Lower leg skin (tissue), 4 donors: Measurements from ENCODE around the gene TSPAN32. TPM values are rescaled to one million over a fixed set of nuclear protein-coding genes. Genes with fewer than 3 reads are reported as not detected.
A peak's percentile ranks its signal among the peaks of the same experiment; 100 is the strongest.

Source experiments
- DNase-seq, 2 donors: peaks; one replicate each; pipeline ENCODE4 v3.0.0-alpha.2; 2019; ENCODE audit warnings: low spot score in 2 of 2
- H3K4me3 ChIP-seq: fragments of 200-600 bp; sonication (generic); 2 replicates; pipeline ENCODE4 v1.5.1; 2017; ENCODE audit warnings: mild to moderate bottlenecking, low read depth; ENCODE audit not compliant: poor library complexity, severe bottlenecking
- POLR2A ChIP-seq, 2 donors: fragments of 450-650 bp; IDR thresholded peaks; one replicate each; pipeline ENCODE4 v1.6.1; 2016 to 2017; ENCODE audit warnings: antibody characterized with exemption in 2 of 2, mild to moderate bottlenecking in 1 of 2, moderate library complexity in 1 of 2
- WGBS, 2 donors: methylation state at CpG; one replicate each; pipeline ENCODE4 v1.1.5; 2018; 5-methylcytosine and 5-hydroxymethylcytosine counted together
- intact Hi-C: fragments of 100-400 bp; cut with DNase I; formaldehyde crosslinking; loops from one replicate; pipeline ENCODE4 v1.15.0; 2023; ENCODE audit warnings: low total_unique reads
- total RNA-seq, 4 donors: library from RNA; depleted of rRNA; stranded (reverse); fragments of >200 nt; gene quantifications; one replicate each; pipeline ENCODE4 v1.1.0, GENCODE V29; 2016
- TF ChIP-seq, protein P1 (sequence below), 3 donors: fragments of 450-650 bp; IDR thresholded peaks; one replicate each; pipeline ENCODE4 v1.5.1; 2016; ENCODE audit warnings: antibody characterized with exemption in 3 of 3, mild to moderate bottlenecking in 3 of 3, moderate library complexity in 2 of 3

TSPAN32 gene
- total RNA-seq, 4 donors from 2014 or later, result 0.30 to 2.4 (median 1.5) TPM

DNA sequence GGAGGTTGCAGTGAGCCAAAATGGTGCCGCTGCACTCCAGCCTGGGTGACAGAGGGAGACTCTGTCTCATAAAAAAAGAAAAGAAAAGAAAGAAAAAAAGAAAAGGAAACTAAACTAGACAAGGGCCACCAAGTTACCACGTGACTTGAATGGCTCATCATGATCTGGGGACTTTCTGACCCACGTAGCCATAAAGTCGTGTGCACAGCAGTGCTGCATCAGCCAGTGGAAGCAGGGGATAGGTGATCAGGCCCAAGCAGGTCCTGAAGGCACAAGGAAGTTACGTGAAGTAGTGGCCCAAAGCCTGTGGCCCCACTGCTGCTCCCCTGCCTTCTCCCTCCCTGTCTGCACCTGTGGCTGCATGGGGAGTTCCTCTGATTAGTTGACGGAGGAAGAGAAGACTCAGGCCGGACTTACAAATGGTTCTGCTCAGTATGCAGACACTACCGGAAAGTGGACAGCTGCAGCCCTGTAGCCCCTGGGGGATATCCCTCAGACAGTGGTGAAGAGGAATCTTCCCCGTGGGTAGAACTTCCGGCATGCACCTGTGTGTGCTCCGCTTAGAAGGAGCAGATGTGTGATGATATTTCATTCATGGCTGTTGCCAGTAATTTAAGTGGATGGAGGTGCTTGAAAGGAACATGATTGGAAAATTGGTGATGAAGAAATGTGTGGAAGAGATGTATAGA lies 57.1 kb downstream of the TSPAN32 start:
- DNase-seq, result no peak
- TF ChIP-seq POLR2A (IDR thresholded peaks at IDR 0.05), result no peak
- TF ChIP-seq, protein P1, sequence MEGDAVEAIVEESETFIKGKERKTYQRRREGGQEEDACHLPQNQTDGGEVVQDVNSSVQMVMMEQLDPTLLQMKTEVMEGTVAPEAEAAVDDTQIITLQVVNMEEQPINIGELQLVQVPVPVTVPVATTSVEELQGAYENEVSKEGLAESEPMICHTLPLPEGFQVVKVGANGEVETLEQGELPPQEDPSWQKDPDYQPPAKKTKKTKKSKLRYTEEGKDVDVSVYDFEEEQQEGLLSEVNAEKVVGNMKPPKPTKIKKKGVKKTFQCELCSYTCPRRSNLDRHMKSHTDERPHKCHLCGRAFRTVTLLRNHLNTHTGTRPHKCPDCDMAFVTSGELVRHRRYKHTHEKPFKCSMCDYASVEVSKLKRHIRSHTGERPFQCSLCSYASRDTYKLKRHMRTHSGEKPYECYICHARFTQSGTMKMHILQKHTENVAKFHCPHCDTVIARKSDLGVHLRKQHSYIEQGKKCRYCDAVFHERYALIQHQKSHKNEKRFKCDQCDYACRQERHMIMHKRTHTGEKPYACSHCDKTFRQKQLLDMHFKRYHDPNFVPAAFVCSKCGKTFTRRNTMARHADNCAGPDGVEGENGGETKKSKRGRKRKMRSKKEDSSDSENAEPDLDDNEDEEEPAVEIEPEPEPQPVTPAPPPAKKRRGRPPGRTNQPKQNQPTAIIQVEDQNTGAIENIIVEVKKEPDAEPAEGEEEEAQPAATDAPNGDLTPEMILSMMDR (IDR thresholded peaks at IDR 0.05), result no peak
- no peak overlapping the region for H3K4me3 ChIP-seq
- intact Hi-C loops, result no loop called here
- WGBS, 2 donors, result 91% methylated on average over 11 of the region's 11 CpGs

DNA sequence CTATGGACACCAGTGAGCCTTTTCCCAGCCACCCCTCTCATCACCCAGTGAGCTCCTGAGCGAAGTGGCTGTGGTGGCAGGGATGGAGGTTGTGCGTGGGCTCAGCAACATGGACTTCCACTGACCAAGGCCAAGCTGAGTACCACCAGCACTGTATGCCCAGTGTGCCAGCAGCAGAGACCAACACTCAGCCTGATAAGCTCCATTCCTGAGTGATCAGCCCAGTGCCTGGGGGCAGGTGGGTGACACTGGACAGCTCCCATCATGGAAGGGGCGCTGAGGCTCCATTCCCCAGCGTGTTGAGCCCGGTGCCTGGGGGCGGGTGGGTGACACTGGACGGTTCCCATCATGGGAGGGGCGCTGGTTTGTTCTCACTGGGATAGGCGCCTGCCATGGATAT lies 57.7 kb downstream of the TSPAN32 start:
- TF ChIP-seq POLR2A (IDR thresholded peaks at IDR 0.05), result no peak
- TF ChIP-seq, protein P1 (IDR thresholded peaks at IDR 0.05), result no peak
- WGBS, 2 donors, result 91 to 92% methylated on average over 9 of the region's 9 CpGs
- intact Hi-C loops, result no loop called here
- no peak overlapping the region for H3K4me3 ChIP-seq
- peak in 1 of 2 donors; percentile 67 for DNase-seq

DNA sequence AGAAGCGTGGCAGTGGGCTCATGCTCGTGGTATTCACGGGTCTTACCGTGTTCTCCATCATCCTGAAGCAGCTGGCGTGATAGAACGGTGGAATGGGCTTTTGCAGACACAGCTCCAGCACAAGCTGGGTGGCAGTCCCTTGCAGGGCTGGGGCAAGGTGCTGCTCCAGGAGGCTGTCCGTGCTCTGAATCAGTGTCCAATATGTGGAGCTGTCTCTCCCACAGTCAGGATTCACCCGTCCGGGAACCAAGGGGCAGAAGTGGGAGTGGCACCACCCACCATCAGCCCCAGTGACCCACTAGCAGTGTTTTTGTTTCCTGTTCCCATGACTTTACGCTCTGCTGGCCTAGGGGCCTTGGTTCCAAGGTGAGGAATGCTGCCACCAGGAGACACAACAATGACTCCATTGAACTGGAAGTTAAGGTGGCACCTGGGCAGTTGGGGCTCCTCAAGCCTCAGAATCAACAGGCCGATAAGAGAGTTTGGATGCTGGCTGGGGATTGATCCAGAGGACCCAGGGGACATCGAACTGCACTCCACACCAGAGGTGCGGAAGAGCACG lies 58.3 kb downstream of the TSPAN32 start:
- H3K4me3 ChIP-seq, result no peak overlapping the region
- 94 to 95% methylated on average over 9 to 14 of the region's 14 CpGs for WGBS, 2 donors
- intact Hi-C loops, result no loop called here
- TF ChIP-seq, protein P1 (IDR thresholded peaks at IDR 0.05), result no peak
- TF ChIP-seq POLR2A (IDR thresholded peaks at IDR 0.05), result no peak
- no peak for DNase-seq

DNA sequence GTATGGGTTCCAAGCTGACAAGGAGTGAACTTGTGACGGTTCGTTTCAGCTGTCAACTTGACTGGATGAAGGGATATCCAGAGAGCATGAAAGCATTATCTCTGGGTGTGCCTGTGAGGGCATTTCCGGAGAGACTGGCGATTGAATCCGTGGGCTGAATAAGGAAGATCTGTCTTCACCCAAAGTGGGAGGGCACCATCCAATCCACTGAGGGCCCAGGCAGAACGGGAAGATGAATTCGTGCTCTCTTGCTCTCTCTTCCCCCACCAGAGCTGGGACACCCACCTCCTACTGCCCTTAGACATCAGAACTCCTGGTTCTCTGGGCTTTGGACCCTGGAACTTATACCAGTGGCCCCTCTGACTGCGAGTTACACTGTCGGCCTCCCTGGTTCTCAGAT lies 59.8 kb downstream of the TSPAN32 start:
- WGBS, 2 donors, result 78 to 83% methylated on average over 9 of the region's 9 CpGs
- TF ChIP-seq POLR2A (IDR thresholded peaks at IDR 0.05), result no peak
- TF ChIP-seq, protein P1 (IDR thresholded peaks at IDR 0.05), result no peak
- intact Hi-C loops, result no loop called here
- no peak overlapping the region for H3K4me3 ChIP-seq
- DNase-seq, result no peak

DNA sequence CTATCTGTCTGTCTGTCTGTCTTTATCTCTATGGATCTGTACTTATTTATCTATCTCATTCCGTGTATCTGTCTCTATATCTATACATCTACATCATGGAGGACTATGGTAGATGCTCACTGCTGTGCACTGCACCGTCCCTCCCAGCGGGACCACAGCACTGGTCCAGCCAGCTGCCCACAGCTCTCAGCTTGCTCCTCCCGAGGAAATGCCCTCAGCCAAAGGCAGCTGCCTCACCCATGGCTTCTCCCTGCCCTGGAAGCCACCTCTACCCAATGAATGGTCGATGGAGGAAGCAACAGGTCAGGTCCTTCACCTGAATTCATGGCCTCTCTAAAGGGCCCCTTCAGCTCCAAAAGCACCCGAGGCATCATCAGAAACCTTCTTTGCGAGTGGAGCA lies 60.6 kb downstream of the TSPAN32 start:
- no peak for DNase-seq
- TF ChIP-seq POLR2A (IDR thresholded peaks at IDR 0.05), result no peak
- TF ChIP-seq, protein P1 (IDR thresholded peaks at IDR 0.05), result no peak
- no peak overlapping the region for H3K4me3 ChIP-seq
- 91 to 97% methylated on average over 7 of the region's 7 CpGs for WGBS, 2 donors
- intact Hi-C loops, result no loop called here
